Prostate gland (tissue), 2 donors: Measurements from ENCODE around the gene NOXA1.

Source experiments
- POLR2A ChIP-seq: fragments of 450-650 bp; IDR thresholded peaks from one replicate; pipeline ENCODE4 v1.6.1; 2016; ENCODE audit warnings: antibody characterized with exemption, mild to moderate bottlenecking
- TF ChIP-seq, protein P1 (sequence below), 4 experiments: fragments of 200-600 bp in 2 of 4; fragments of 450-650 bp in 2 of 4; sonication (generic) in 2 of 4; IDR thresholded peaks; 1 replicate in 3 of 4; 2 replicates in 1 of 4; pipeline ENCODE4 v1.5.1; 2016 to 2019; ENCODE audit warnings: antibody characterized with exemption in 4 of 4, mild to moderate bottlenecking in 2 of 4, moderate library complexity in 2 of 4

DNA sequence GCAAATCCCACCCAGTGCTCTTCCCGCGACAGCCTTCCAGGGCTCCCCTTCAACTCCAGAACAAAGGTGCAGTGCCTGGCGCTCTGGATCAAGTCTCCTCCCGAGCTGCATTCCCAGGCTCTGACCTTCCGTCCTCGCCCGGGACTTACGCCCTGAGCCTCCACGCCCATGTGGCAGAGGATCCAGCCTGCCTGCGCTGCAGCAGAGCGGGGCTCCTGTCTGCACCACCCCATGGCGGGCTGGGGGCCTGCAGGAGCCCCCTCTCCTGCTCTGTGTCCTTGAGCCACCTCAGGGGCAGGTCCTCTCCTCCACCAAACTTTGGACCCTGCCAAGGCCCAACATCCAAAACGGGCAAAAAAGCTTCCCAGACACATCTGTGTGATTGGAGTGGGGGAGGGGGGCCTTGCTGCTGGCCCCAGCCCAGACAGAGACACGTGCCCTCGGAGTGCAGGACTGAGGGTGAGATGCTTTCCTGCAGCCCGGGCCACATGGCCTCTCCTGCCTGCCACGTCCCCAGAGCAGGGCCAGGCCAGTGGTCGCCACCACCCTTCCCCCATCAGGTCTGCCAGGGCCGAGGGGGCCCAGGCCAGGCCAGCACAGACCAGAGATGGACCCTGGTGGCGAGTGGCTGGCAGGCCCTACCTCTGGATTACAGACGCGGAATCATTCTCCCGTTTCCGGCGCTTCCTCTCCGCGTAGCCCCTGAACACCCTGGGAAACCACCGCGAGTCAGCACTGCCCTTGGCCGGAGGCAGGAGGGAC is 31.6 kb downstream of the NOXA1 start:
- TF ChIP-seq, protein P1, sequence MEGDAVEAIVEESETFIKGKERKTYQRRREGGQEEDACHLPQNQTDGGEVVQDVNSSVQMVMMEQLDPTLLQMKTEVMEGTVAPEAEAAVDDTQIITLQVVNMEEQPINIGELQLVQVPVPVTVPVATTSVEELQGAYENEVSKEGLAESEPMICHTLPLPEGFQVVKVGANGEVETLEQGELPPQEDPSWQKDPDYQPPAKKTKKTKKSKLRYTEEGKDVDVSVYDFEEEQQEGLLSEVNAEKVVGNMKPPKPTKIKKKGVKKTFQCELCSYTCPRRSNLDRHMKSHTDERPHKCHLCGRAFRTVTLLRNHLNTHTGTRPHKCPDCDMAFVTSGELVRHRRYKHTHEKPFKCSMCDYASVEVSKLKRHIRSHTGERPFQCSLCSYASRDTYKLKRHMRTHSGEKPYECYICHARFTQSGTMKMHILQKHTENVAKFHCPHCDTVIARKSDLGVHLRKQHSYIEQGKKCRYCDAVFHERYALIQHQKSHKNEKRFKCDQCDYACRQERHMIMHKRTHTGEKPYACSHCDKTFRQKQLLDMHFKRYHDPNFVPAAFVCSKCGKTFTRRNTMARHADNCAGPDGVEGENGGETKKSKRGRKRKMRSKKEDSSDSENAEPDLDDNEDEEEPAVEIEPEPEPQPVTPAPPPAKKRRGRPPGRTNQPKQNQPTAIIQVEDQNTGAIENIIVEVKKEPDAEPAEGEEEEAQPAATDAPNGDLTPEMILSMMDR (IDR thresholded peaks at IDR 0.05) = no peak
- TF ChIP-seq POLR2A = no peak
